Bronchial smooth muscle cell (primary cell): ENCODE measurements around the gene GSTM3. TPM values are rescaled to one million over a fixed set of nuclear protein-coding genes. Genes with fewer than 3 reads are reported as not detected.

ENCODE experiments used
- total RNA-seq: library from RNA; depleted of rRNA; stranded (reverse); fragments of >200 nt; gene quantifications from 2 replicates; pipeline ENCODE4 v1.2.1, GENCODE V29; 2014

GSTM3 gene
- 153 and 159 TPM in 2 replicates for total RNA-seq

GRCh38 chr1:109740615-109741373 is at the start of gene GSTM3:
Gene GSTM3 (minus strand): TSS chr1:109741038. CDS start chr1:109740287, 751 bp downstream.

DNA sequence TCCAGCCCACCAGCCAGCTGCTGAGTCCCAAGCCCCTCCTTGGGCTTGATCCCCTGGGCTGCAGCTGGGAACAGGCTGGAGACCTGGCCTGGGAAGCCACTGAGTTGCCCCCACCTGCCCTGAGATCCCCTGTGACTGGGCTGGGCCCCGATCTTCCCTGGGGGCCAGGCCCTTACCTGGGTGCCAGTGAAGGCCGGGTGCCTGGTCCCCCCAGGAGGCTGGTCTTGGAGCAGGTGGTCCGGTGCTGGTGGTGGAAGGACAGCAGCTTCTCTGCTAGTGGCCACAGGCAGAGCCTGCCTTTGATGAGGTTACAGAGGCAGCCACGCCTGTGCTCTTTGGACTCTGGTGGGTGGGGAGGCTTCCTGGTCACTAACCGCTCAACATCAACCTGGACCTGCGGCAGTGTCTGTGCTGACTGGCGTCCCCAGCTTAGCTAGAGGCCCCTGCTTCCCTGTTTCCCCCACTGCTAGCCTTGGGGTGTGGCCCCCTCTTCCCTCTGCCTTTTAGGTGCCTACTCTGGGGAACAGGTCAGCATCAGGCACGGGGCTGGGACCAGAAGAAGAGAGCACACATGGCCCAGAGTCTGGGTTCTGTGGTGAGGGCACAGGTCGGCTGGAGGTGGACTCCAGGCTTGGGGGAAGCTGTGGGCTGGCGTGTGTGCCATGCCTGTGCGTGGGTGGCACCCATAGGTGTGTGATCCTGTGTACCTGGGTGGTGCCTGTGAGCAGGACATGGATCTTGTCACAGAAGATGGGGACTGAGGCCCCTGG is 23.0 kb upstream of the GSTM3 start, which contains the start of gene EPS8L3:
TSS of gene EPS8L3 (minus strand) at position 278 of the 770 bp plus-strand sequence. CDS start 2,174 bp downstream, outside the sequence.

GRCh38 chr1:109711593-109712320 is 29.1 kb downstream of the GSTM3 start, which contains the start of gene GSTM5:
Gene GSTM5 (plus strand): TSS chr1:109712251. CDS start chr1:109712313, 62 bp downstream.

DNA sequence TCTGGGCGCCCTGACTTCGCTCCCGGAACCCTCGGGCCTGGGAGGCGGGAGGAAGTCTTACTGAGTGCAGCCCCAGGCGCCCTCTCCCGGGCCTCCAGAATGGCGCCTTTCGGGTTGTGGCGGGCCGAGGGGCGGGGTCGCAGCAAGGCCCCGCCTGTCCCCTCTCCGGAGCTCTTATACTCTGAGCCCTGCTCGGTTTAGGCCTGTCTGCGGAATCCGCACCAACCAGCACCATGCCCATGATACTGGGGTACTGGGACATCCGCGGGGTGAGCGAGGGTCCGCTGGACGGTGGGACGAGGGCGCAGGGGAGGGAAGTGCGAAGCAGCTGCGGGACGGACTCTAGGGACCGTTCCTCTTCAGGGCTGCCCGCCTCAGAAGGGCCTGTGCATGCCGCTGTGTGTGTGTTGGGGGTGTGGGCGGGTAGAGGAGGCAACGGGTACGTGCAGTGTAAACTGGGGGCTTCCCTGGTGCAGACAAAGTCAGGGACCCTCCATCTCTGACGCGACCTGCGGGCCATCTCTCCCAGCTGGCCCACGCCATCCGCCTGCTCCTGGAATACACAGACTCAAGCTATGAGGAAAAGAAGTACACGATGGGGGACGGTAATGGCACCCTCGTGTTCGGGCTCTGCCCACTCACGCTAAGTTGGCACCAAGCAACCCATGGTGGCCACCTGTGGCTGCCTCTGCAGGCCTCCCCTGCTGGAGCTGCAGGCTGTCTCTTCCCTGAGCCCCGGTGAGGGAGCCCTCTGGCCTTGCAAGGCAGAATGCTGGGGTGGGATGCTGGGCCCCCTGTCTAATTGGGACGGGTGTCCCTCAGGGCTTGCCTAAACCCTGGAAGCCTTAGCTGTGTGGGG is 53.0 kb downstream of the GSTM3 start, which contains the start of gene GSTM1:
TSS of gene GSTM1 (plus strand) at position 177 of the 859 bp plus-strand sequence. CDS start at position 234, 57 bp downstream.

Other genes with a start within 250 kb of the GSTM3 start
- gene CYB561D1, start 246.9 kb downstream of the GSTM3 start, total RNA-seq, result 3.6 and 5.2 TPM in 2 replicates
- gene AMIGO1, start 231.3 kb downstream of the GSTM3 start, total RNA-seq, result 1.3 and 1.9 TPM in 2 replicates
- gene GPR61, start 201.2 kb downstream of the GSTM3 start, total RNA-seq, result under 0.01 and 0.34 TPM in 2 replicates
- gene GNAI3, start 192.4 kb downstream of the GSTM3 start, total RNA-seq, result 13.8 and 15.3 TPM in 2 replicates
- gene GNAT2, start 121.4 kb downstream of the GSTM3 start, total RNA-seq, result 0.34 and 0.79 TPM in 2 replicates
- 57.1 and 61.6 TPM in 2 replicates for gene AMPD2, start 121.2 kb downstream of the GSTM3 start, total RNA-seq
- 15.6 and 15.9 TPM in 2 replicates for gene GSTM4, start 84.9 kb downstream of the GSTM3 start, total RNA-seq
- gene GSTM2, start 73.0 kb downstream of the GSTM3 start, total RNA-seq, result 33.7 and 43.5 TPM in 2 replicates
- gene GSTM1, start 53.2 kb downstream of the GSTM3 start, total RNA-seq, result not detected in 2 replicates
- gene GSTM5, start 28.8 kb downstream of the GSTM3 start, total RNA-seq, result 3.9 and 13.4 TPM in 2 replicates
- gene EPS8L3, start 22.9 kb upstream of the GSTM3 start, total RNA-seq, result not detected in 2 replicates
- 19.1 and 38.9 TPM in 2 replicates for gene CSF1, start 169.8 kb upstream of the GSTM3 start, total RNA-seq
- gene AHCYL1, start 243.7 kb upstream of the GSTM3 start, total RNA-seq, result 47.1 and 48.1 TPM in 2 replicates